Left lung (tissue), 10 donors: Measurements from ENCODE around the gene SMAD6. TPM values are rescaled to one million over a fixed set of nuclear protein-coding genes. Genes with fewer than 3 reads are reported as not detected.
A peak's percentile ranks its signal among the peaks of the same experiment; 100 is the strongest.

Experiments
- ATAC-seq: fragments of 200-7000 bp; cut with Tn5 transposase; one replicate; pipeline ENCODE4 v1.9.1; 2020; ENCODE audit warnings: moderate library complexity
- DNase-seq, 4 donors: peaks; one replicate each; pipeline ENCODE4 v3.0.0-alpha.2; 2013 to 2020
- H3K27ac ChIP-seq, 2 donors: fragments of 200-600 bp; sonication (generic) in 1 of 2; one replicate each; pipeline versions ENCODE4 v1.5.0 to v1.8.0; 2020 to 2021
- H3K27me3 ChIP-seq, 2 donors: fragments of 200-600 bp; sonication (generic) in 1 of 2; one replicate each; pipeline versions ENCODE4 v1.5.0 to v1.8.0; 2020 to 2021
- H3K36me3 ChIP-seq, 2 donors: fragments of 200-600 bp; sonication (generic) in 1 of 2; one replicate each; pipeline versions ENCODE4 v1.5.0 to v1.8.0; 2020 to 2021
- H3K4me1 ChIP-seq, 2 donors: fragments of 200-600 bp; one replicate each; pipeline ENCODE4 v1.8.0; 2021
- H3K4me3 ChIP-seq, 2 donors: fragments of 200-600 bp; sonication (generic) in 1 of 2; one replicate each; pipeline versions ENCODE4 v1.5.0 to v1.8.0; 2020 to 2021; ENCODE audit warnings: mild to moderate bottlenecking in 1 of 2
- H3K9me3 ChIP-seq, 2 donors: fragments of 200-600 bp; sonication (generic) in 1 of 2; one replicate each; pipeline versions ENCODE4 v1.5.0 to v1.8.0; 2020 to 2021
- CTCF ChIP-seq, 2 donors: fragments of 200-600 bp; sonication (generic) in 1 of 2; IDR thresholded peaks; one replicate each; pipeline versions ENCODE4 v1.5.0 to v1.8.0; 2021; ENCODE audit warnings: antibody characterized with exemption in 2 of 2
- intact Hi-C, 2 donors: fragments of 100-400 bp; cut with DNase I; formaldehyde crosslinking; loops; one replicate each; pipeline versions ENCODE4 v1.11.2 to v1.14.2; 2022
- polyA plus RNA-seq, 6 donors: library from polyadenylated mRNA; unstranded; fragments of 120-200 nt; gene quantifications; one replicate each; pipeline ENCODE4 v1.2.1, GENCODE V29; 2013; ENCODE audit not compliant: insufficient read length in 6 of 6
- total RNA-seq, 2 donors: library from RNA; stranded (reverse); fragmentation: NEBNext Ultra II Directional; extraction: Animal tissue kit (Norgen Biotek cat#: 25700); gene quantifications; one replicate each; pipeline ENCODE4 v1.2.1, GENCODE V29; 2021
- donor health status: DM: no; HTN: yes; CAD: no.
- donor health status: DM: no; HTN: no; CAD: no.

Gene SMAD6
- total and polyA plus RNA-seq, 8 donors = 25.0 to 110 (median 32.0) TPM

GRCh38 chr15:66788024-66788423, 86.0 kb downstream of the SMAD6 start:
- Histone ChIP-seq H3K27ac (no peak overlapping the region), H3K9me3 (no peaks in the 10 kb centered on the region), H3K27me3 (no peaks in the 10 kb centered on the region), H3K4me1 (no peaks in the 10 kb centered on the region), H3K36me3 (peaks cover 0 to 4% of the 10 kb centered on the region in 2 donors), H3K4me3 (no peak overlapping the region)
- no peak for TF ChIP-seq CTCF (IDR thresholded peaks at IDR 0.05)
- ATAC-seq (no peak), DNase-seq (no peak)
- intact Hi-C loops = loop anchor here in 1 of 2 donors (10.0 kb wide), 1 partner anchor 57 kb away; no protein-coding TSS in a partner anchor

GRCh38 chr15:66789029-66790025, 87.3 kb downstream of the SMAD6 start:
- ATAC-seq (peak; percentile 88), DNase-seq (peak in 2 of 4 donors; percentile 66 to 80)
- no peaks in the 10 kb centered on the region for H3K4me1 ChIP-seq
- no peak overlapping the region for H3K4me3 ChIP-seq
- no peaks in the 10 kb centered on the region for H3K36me3 ChIP-seq
- H3K9me3 ChIP-seq = no peaks in the 10 kb centered on the region
- peak overlapping the region in 1 of 2 donors; percentile 26 for H3K27ac ChIP-seq
- no peaks in the 10 kb centered on the region for H3K27me3 ChIP-seq
- intact Hi-C loops = loop anchor here in 1 of 2 donors (10.0 kb wide), 1 partner anchor 55 kb away; no protein-coding TSS in a partner anchor
- TF ChIP-seq CTCF (IDR thresholded peaks at IDR 0.05) = peak; percentile 43 to 47

GRCh38 chr15:66795851-66796250, 93.8 kb downstream of the SMAD6 start:
- Histone ChIP-seq H3K4me1 (no peaks in the 10 kb centered on the region), H3K36me3 (no peaks in the 10 kb centered on the region), H3K27ac (no peak overlapping the region), H3K27me3 (no peaks in the 10 kb centered on the region), H3K4me3 (no peak overlapping the region), H3K9me3 (no peaks in the 10 kb centered on the region)
- TF ChIP-seq CTCF (IDR thresholded peaks at IDR 0.05) = no peak
- DNase-seq (no peak), ATAC-seq (no peak)
- intact Hi-C loops = no loop called here

- TF ChIP-seq CTCF (IDR thresholded peaks at IDR 0.05) = no peak
- intact Hi-C loops = no loop called here
- H3K36me3 ChIP-seq = no peaks in the 10 kb centered on the region
- no peaks in the 10 kb centered on the region for H3K4me1 ChIP-seq
- no peak for ATAC-seq
- no peaks in the 10 kb centered on the region for H3K27me3 ChIP-seq
- H3K4me3 ChIP-seq = no peak overlapping the region
- no peak overlapping the region for H3K27ac ChIP-seq
- DNase-seq = no peak
- H3K9me3 ChIP-seq = no peaks in the 10 kb centered on the region
Observed at GRCh38 chr15:66796343-66796742, 94.3 kb downstream of the SMAD6 start.

- no peak for TF ChIP-seq CTCF (IDR thresholded peaks at IDR 0.05)
- ATAC-seq = no peak
- intact Hi-C loops = no loop called here
- Histone ChIP-seq H3K4me3 (no peak overlapping the region), H3K27me3 (no peaks in the 10 kb centered on the region), H3K36me3 (no peaks in the 10 kb centered on the region), H3K27ac (no peak overlapping the region), H3K4me1 (peaks cover 10 to 11% of the 10 kb centered on the region in 2 donors), H3K9me3 (no peaks in the 10 kb centered on the region)
- no peak for DNase-seq
Observed at GRCh38 chr15:66797921-66798320, 95.9 kb downstream of the SMAD6 start.
